Measurements from ENCODE around the gene ADAM12.

GRCh38 chr10:126016156-126016805 is 372.0 kb downstream of the ADAM12 start:
- TF ChIP-seq, protein P1, sequence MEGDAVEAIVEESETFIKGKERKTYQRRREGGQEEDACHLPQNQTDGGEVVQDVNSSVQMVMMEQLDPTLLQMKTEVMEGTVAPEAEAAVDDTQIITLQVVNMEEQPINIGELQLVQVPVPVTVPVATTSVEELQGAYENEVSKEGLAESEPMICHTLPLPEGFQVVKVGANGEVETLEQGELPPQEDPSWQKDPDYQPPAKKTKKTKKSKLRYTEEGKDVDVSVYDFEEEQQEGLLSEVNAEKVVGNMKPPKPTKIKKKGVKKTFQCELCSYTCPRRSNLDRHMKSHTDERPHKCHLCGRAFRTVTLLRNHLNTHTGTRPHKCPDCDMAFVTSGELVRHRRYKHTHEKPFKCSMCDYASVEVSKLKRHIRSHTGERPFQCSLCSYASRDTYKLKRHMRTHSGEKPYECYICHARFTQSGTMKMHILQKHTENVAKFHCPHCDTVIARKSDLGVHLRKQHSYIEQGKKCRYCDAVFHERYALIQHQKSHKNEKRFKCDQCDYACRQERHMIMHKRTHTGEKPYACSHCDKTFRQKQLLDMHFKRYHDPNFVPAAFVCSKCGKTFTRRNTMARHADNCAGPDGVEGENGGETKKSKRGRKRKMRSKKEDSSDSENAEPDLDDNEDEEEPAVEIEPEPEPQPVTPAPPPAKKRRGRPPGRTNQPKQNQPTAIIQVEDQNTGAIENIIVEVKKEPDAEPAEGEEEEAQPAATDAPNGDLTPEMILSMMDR (IDR thresholded peaks at IDR 0.05; ENCODE audit: insufficient read depth, low read depth, low read length), result no peak
- no peak for TF ChIP-seq EZH2 (IDR thresholded peaks at IDR 0.05; ENCODE audit: insufficient read depth, low read length)

Data from astrocyte (in vitro differentiated cells and primary cell).